DND-41 (cell line): ENCODE measurements around the gene VPS13A.

Experiments used
- CTCF ChIP-seq: IDR thresholded peaks from 2 replicates; pipeline ENCODE4 v1.5.1; 2012; ENCODE audit warnings: borderline replicate concordance, low read length, moderate library complexity, mild to moderate bottlenecking; ENCODE audit not compliant: poor library complexity, severe bottlenecking; ENCODE audit errors: extremely low read depth
- EZH2 ChIP-seq: IDR thresholded peaks from 3 replicates; pipeline ENCODE4 v1.6.1; 2012; ENCODE audit warnings: borderline replicate concordance, low read depth, mild to moderate bottlenecking, moderate library complexity, low read length, inconsistent platforms; ENCODE audit not compliant: severe bottlenecking

- TF ChIP-seq CTCF (no peak), EZH2 (no peak)
Observed at GRCh38 chr9:77251050-77251449, 73.7 kb downstream of the VPS13A start.
